Colonic mucosa (tissue), 4 donors: ENCODE measurements around the gene DLG2. TPM values are rescaled to one million over a fixed set of nuclear protein-coding genes. Genes with fewer than 3 reads are reported as not detected.
"Not testable (repeated sequence)": the region's sequence is repeated elsewhere in the genome, so short reads cannot be mapped to it uniquely, and the experiment has no call there.

ENCODE experiments used
- DNase-seq: peaks from one replicate; pipeline ENCODE4 v3.0.0-alpha.2; 2020
- H3K27ac ChIP-seq: fragments of 200-600 bp; one replicate; pipeline ENCODE4 v1.8.0; 2021
- H3K27me3 ChIP-seq: fragments of 200-600 bp; one replicate; pipeline ENCODE4 v1.8.0; 2021
- H3K36me3 ChIP-seq: fragments of 200-600 bp; one replicate; pipeline ENCODE4 v1.8.0; 2021
- H3K4me1 ChIP-seq: fragments of 200-600 bp; one replicate; pipeline ENCODE4 v1.8.0; 2021; ENCODE audit warnings: mild to moderate bottlenecking
- H3K4me3 ChIP-seq: fragments of 200-600 bp; one replicate; pipeline ENCODE4 v1.8.0; 2021
- H3K9ac ChIP-seq, 2 donors: one replicate each; pipeline ENCODE4 v1.7.0; 2013; ENCODE audit warnings: control low read depth in 2 of 2, low read depth in 2 of 2, low read length in 2 of 2
- H3K9me3 ChIP-seq: fragments of 200-600 bp; one replicate; pipeline ENCODE4 v1.8.0; 2021
- CTCF ChIP-seq: fragments of 200-600 bp; IDR thresholded peaks from one replicate; pipeline ENCODE4 v1.8.0; 2022; ENCODE audit warnings: antibody characterized with exemption, mild to moderate bottlenecking
- intact Hi-C: fragments of 100-400 bp; cut with DNase I; formaldehyde crosslinking; loops from one replicate; pipeline ENCODE4 v1.14.1; 2022
- total RNA-seq, 2 donors: library from RNA; stranded (reverse); fragmentation: NEBNext Ultra II Directional in 1 of 2; extraction: Animal tissue kit (Norgen Biotek cat#: 25700) in 1 of 2; gene quantifications; one replicate each; pipeline ENCODE4 v1.2.1, GENCODE V29; 2021
- donor health status: healthy.
- donor health status: DM: no; HTN: no; CAD: no.
- donor health status: DM: no; HTN: no; CAD: no.

The DLG2 gene
- total RNA-seq, 2 donors from 2014 or later = 1.4 to 3.3 TPM

DNA sequence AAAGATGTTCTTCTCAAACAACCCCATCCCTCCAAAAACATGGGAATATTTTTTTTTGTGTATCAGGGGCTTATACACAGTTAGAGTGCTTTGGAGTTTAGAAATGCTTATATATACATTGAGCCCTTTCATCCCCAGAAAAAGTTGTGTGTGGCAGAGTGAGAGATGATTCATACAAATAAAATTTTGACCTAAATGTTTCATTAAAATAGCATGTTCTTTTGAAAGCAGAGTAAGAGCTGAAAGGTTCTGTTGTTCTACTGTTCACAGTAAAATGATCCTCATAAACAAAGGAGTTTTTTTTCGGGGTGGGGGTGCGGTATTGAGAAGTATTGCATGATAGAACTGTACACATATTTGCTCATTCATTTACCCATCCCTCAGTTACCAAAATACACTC, 512.4 kb downstream of the DLG2 start:
- no peak overlapping the region for H3K4me3 ChIP-seq
- H3K36me3 ChIP-seq = no peaks in the 10 kb centered on the region
- H3K9me3 ChIP-seq = no peaks in the 10 kb centered on the region
- H3K9ac ChIP-seq = no peak overlapping the region
- DNase-seq = no peak
- H3K4me1 ChIP-seq = no peaks in the 10 kb centered on the region
- intact Hi-C loops = no loop called here
- no peaks in the 10 kb centered on the region for H3K27me3 ChIP-seq
- TF ChIP-seq CTCF = no peak
- H3K27ac ChIP-seq = no peak overlapping the region

- H3K4me3 ChIP-seq, intact Hi-C loops, H3K4me1 ChIP-seq, DNase-seq, H3K27me3 ChIP-seq, H3K9me3 ChIP-seq, H3K36me3 ChIP-seq, H3K9ac ChIP-seq, H3K27ac ChIP-seq: not testable (repeated sequence)
Observed at GRCh38 chr11:85110246-85110645, 516.9 kb downstream of the DLG2 start.

- H3K9me3 ChIP-seq = no peaks in the 10 kb centered on the region
Observed at GRCh38 chr11:85109141-85109540, 518.0 kb downstream of the DLG2 start.

DNA sequence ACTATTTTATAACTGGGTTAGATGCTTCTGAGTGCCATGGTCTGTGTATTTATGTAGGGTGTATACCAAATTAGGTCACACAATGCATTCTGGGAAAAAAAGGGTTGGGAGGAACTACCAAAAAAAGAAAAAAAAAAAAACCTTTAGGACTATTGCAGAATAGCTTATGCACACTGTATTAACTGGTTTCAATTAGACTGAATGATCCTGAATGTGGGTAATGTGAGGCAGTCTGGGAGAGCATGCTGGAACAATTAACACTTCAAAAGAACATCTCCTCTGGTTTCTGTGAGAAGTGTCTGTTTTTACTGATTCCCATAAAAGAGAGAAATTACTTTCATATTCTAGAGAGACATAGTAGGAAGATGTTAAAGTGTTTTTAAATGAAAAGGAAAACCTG, 521.3 kb downstream of the DLG2 start:
- Histone ChIP-seq H3K4me1 (no peaks in the 10 kb centered on the region), H3K27me3 (no peaks in the 10 kb centered on the region), H3K9ac (no peak overlapping the region), H3K4me3 (no peak overlapping the region), H3K27ac (no peak overlapping the region), H3K9me3 (no peaks in the 10 kb centered on the region), H3K36me3 (no peaks in the 10 kb centered on the region)
- no peak for TF ChIP-seq CTCF
- no peak for DNase-seq
- intact Hi-C loops = no loop called here

More at GRCh38 chr11:85109141-85109540, 518.0 kb downstream of the DLG2 start:
- Histone ChIP-seq H3K4me3 (no peak overlapping the region), H3K36me3 (no peaks in the 10 kb centered on the region), H3K4me1 (no peaks in the 10 kb centered on the region), H3K9ac (no peak overlapping the region), H3K27ac (no peak overlapping the region), H3K27me3 (no peaks in the 10 kb centered on the region)
- no peak for DNase-seq
- intact Hi-C loops = no loop called here
- no peak for TF ChIP-seq CTCF

DNA sequence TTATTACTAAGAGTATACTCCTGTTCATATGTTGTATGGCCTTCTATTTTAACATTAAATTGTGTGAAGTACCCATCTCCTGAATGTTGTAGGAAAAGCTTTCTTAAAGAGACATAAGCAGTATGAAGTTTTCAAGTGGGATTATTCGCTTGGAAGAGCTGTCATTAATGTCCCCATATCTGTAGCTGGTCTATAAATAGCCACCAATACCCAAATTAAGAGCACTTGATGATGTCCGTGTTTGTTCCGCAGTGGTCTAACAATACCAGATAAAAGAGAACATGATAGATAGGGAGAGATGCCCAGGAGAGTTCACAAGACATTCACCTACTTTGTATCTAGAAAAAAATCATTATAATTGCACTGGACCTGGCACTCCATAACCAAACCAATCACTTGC, 527.6 kb downstream of the DLG2 start:
- intact Hi-C loops = no loop called here

GRCh38 chr11:85098996-85099395, 528.1 kb downstream of the DLG2 start:
- no peak for TF ChIP-seq CTCF
- no peaks in the 10 kb centered on the region for H3K9me3 ChIP-seq
- intact Hi-C loops = no loop called here
- H3K27ac ChIP-seq = no peak overlapping the region
- no peaks in the 10 kb centered on the region for H3K36me3 ChIP-seq
- no peaks in the 10 kb centered on the region for H3K27me3 ChIP-seq
- H3K4me3 ChIP-seq = no peak overlapping the region
- no peak overlapping the region for H3K9ac ChIP-seq
- DNase-seq = no peak
- no peaks in the 10 kb centered on the region for H3K4me1 ChIP-seq

More for the DNA sequence above, 527.6 kb downstream of the DLG2 start:
- TF ChIP-seq CTCF = no peak
- Histone ChIP-seq H3K4me1 (no peaks in the 10 kb centered on the region), H3K36me3 (no peaks in the 10 kb centered on the region), H3K4me3 (no peak overlapping the region), H3K27ac (no peak overlapping the region), H3K9ac (no peak overlapping the region), H3K27me3 (no peaks in the 10 kb centered on the region), H3K9me3 (no peaks in the 10 kb centered on the region)
- DNase-seq = no peak
